Ovary (tissue), 9 donors: ENCODE measurements around the gene FLOT1. TPM values are rescaled to one million over a fixed set of nuclear protein-coding genes. Genes with fewer than 3 reads are reported as not detected.
"Not testable (repeated sequence)": the region's sequence is repeated elsewhere in the genome, so short reads cannot be mapped to it uniquely, and the experiment has no call there.

Experiments
- DNase-seq, 5 donors: peaks; one replicate each; pipeline ENCODE4 v3.0.0-alpha.2; 2019 to 2020
- H3K27ac ChIP-seq, 2 donors: fragments of 200-600 bp; one replicate each; pipeline versions ENCODE4 v1.5.1 to v1.8.0; 2019 to 2022
- H3K27me3 ChIP-seq: fragments of 200-600 bp; one replicate; pipeline ENCODE4 v1.8.0; 2022
- H3K36me3 ChIP-seq: fragments of 200-600 bp; sonication (generic); one replicate; pipeline ENCODE4 v1.5.1; 2019
- H3K4me1 ChIP-seq: one replicate; pipeline ENCODE4 v1.8.1; 2013; ENCODE audit warnings: mild to moderate bottlenecking, moderate library complexity; ENCODE audit not compliant: insufficient read depth
- H3K4me3 ChIP-seq: fragments of 200-600 bp; sonication (generic); one replicate; pipeline ENCODE4 v1.5.1; 2017
- H3K9me3 ChIP-seq, 2 donors: fragments of 200-600 bp in 1 of 2; sonication (generic) in 1 of 2; one replicate each; pipeline versions ENCODE4 v1.5.1 to v1.8.1; 2013 to 2019; ENCODE audit warnings: mild to moderate bottlenecking in 1 of 2, moderate library complexity in 1 of 2
- EP300 ChIP-seq: sonication (generic); formaldehyde crosslinking; IDR thresholded peaks from one replicate; pipeline ENCODE4 v1.6.1; 2017; ENCODE audit warnings: antibody characterized with exemption
- POLR2A ChIP-seq: fragments of 450-650 bp; IDR thresholded peaks from one replicate; pipeline ENCODE4 v1.6.1; 2017; ENCODE audit warnings: antibody characterized with exemption, mild to moderate bottlenecking, moderate library complexity
- WGBS, 3 donors: extraction: QIAGEN DNeasy Blood & Tissue Kit in 1 of 3; methylation state at CpG; one replicate each; pipeline versions ENCODE4 v1.1.5 to v1.1.7; 2013 to 2017; 5-methylcytosine and 5-hydroxymethylcytosine counted together
- intact Hi-C, 4 donors: fragments of 100-400 bp; cut with DNase I; formaldehyde crosslinking; loops; one replicate each; pipeline versions ENCODE4 v1.11.0 to v1.15.1; 2022 to 2023
- polyA plus RNA-seq, 2 donors: library from polyadenylated mRNA; stranded (reverse); fragments of 200-250 nt in 1 of 2; fragments of 350-450 nt in 1 of 2; fragmentation: Illumina TruSeq in 1 of 2; extraction: RNeasy Lipid Tissue Mini Kit (QIAGEN cat#74804) in 1 of 2; gene quantifications; one replicate each; pipeline ENCODE4 v1.2.3, GENCODE V29; 2013 to 2014
- total RNA-seq, 7 donors: library from RNA; depleted of rRNA in 2 of 7; stranded (reverse); fragments of >200 nt in 2 of 7; fragmentation: NEBNext Ultra II Directional in 3 of 7; extraction: Animal tissue kit (Norgen Biotek cat#: 25700) in 3 of 7; gene quantifications; one replicate each; pipeline versions ENCODE4 v1.1.0 to v1.2.4, GENCODE V29; 2016 to 2023
- TF ChIP-seq, protein P1 (sequence below), 3 donors: fragments of 450-650 bp in 2 of 3; fragments of 200-600 bp in 1 of 3; IDR thresholded peaks; one replicate each; pipeline versions ENCODE4 v1.5.1 to v1.8.0; 2016 to 2022; ENCODE audit warnings: antibody characterized with exemption in 3 of 3, mild to moderate bottlenecking in 1 of 3
- donor health status: DM: no; HTN: no; CAD: no; lungs with moderate emphysema.
- donor health status: DM: no; HTN: no; CAD: no.
- donor health status: Bipolar disorder and iron deficiency.
- donor health status: DM: yes; HTN: yes; CAD: no.
- donor health status: DM: no; HTN: no; CAD: no.
- donor health status: DM: yes; HTN: yes; CAD: no.

Gene FLOT1
- total and polyA plus RNA-seq, 9 donors = 64.1 to 180 (median 124) TPM

- H3K36me3 ChIP-seq = no peaks in the 10 kb centered on the region
- DNase-seq = no peak
- WGBS, 3 donors = 82 to 92% (median 91%) methylated on average over 10 of the region's 10 CpGs
- TF ChIP-seq POLR2A (no peak), EP300 (no peak)
- TF ChIP-seq, protein P1, sequence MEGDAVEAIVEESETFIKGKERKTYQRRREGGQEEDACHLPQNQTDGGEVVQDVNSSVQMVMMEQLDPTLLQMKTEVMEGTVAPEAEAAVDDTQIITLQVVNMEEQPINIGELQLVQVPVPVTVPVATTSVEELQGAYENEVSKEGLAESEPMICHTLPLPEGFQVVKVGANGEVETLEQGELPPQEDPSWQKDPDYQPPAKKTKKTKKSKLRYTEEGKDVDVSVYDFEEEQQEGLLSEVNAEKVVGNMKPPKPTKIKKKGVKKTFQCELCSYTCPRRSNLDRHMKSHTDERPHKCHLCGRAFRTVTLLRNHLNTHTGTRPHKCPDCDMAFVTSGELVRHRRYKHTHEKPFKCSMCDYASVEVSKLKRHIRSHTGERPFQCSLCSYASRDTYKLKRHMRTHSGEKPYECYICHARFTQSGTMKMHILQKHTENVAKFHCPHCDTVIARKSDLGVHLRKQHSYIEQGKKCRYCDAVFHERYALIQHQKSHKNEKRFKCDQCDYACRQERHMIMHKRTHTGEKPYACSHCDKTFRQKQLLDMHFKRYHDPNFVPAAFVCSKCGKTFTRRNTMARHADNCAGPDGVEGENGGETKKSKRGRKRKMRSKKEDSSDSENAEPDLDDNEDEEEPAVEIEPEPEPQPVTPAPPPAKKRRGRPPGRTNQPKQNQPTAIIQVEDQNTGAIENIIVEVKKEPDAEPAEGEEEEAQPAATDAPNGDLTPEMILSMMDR (IDR thresholded peaks at IDR 0.05) = no peak
- H3K9me3 ChIP-seq = no peaks in the 10 kb centered on the region
- no peak overlapping the region for H3K27ac ChIP-seq
- no peak overlapping the region for H3K4me3 ChIP-seq
- intact Hi-C loops = no loop called here
- no peaks in the 10 kb centered on the region for H3K4me1 ChIP-seq
- H3K27me3 ChIP-seq = no peaks in the 10 kb centered on the region
These were observed 17.2 kb upstream of the FLOT1 start for GRCh38 chr6:30759575-30760239.

- DNase-seq = no peak
- Histone ChIP-seq H3K4me1 (peaks cover 7% of the 10 kb centered on the region), H3K36me3 (no peaks in the 10 kb centered on the region), H3K27ac (no peak overlapping the region), H3K4me3 (no peak overlapping the region), H3K27me3 (no peaks in the 10 kb centered on the region), H3K9me3 (no peaks in the 10 kb centered on the region)
- intact Hi-C loops = no loop called here
- TF ChIP-seq, protein P1 (IDR thresholded peaks at IDR 0.05) = no peak
- TF ChIP-seq EP300 (no peak), POLR2A (no peak)
- 90 to 96% (median 91%) methylated on average over 1 of the region's 1 CpG for WGBS, 3 donors
These were observed 14.9 kb upstream of the FLOT1 start for GRCh38 chr6:30757261-30757904.

GRCh38 chr6:30756405-30757003 is 14.0 kb upstream of the FLOT1 start:
- H3K36me3 ChIP-seq, H3K4me3 ChIP-seq, H3K27me3 ChIP-seq, H3K9me3 ChIP-seq, intact Hi-C loops, DNase-seq, H3K27ac ChIP-seq: not testable (repeated sequence)
- peaks cover 11% of the 10 kb centered on the region for H3K4me1 ChIP-seq
- WGBS, 3 donors = 93 to 96% (median 94%) methylated on average over 7 of the region's 7 CpGs

DNA sequence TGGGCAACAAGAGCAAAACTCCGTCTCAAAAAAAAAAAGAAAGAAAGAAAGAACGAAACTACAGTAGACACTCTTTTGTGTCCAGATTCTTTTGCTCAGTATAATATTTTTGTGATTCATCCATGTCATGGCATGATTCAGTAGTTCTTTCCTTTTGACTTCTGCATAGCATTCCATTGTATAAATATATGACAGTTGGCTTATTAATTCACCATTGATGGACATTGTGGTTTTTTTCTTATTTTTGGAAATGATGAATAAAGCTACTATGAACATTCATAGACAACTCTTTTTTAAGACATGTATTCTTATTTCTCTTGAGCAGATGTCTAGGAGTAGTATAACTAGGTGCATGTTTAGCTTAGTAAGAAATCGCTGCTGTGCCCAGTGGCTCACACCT is 12.1 kb upstream of the FLOT1 start:
- no peak overlapping the region for H3K27ac ChIP-seq
- H3K4me3 ChIP-seq = no peak overlapping the region
- intact Hi-C loops = loop anchor here in 1 of 4 donors (5.0 kb wide), 1 partner anchor 58 kb away; no protein-coding TSS in a partner anchor
- H3K4me1 ChIP-seq = peaks cover 12% of the 10 kb centered on the region
- WGBS, 3 donors = 81 to 86% (median 83%) methylated on average over 3 of the region's 3 CpGs
- H3K27me3 ChIP-seq = no peaks in the 10 kb centered on the region
- H3K36me3 ChIP-seq = no peaks in the 10 kb centered on the region
- TF ChIP-seq EP300 (no peak), POLR2A (no peak)
- TF ChIP-seq, protein P1 (IDR thresholded peaks at IDR 0.05) = no peak
- no peaks in the 10 kb centered on the region for H3K9me3 ChIP-seq
- no peak for DNase-seq
